LNCAP (cell line): ENCODE results near the gene PHKB.

Source experiments
- CTCF ChIP-seq: fragments of 450-650 bp; IDR thresholded peaks from 2 replicates; pipeline ENCODE4 v1.5.1; 2017; ENCODE audit warnings: mild to moderate bottlenecking

The PHKB gene

GRCh38 chr16:47562366-47562765 is 101.2 kb downstream of the PHKB start:
- TF ChIP-seq CTCF, result no peak

- TF ChIP-seq CTCF, result no peak
Observed at GRCh38 chr16:47565454-47565853, 104.3 kb downstream of the PHKB start.

- no peak for TF ChIP-seq CTCF
Observed at GRCh38 chr16:47567321-47567720, 106.2 kb downstream of the PHKB start.

GRCh38 chr16:47568351-47568750 is 107.2 kb downstream of the PHKB start:
- no peak for TF ChIP-seq CTCF

- TF ChIP-seq CTCF, result no peak
Observed at GRCh38 chr16:47571049-47571448, 109.9 kb downstream of the PHKB start.

- no peak for TF ChIP-seq CTCF
Observed at GRCh38 chr16:47571711-47572110, 110.6 kb downstream of the PHKB start.

GRCh38 chr16:47574091-47575054 is 113.2 kb downstream of the PHKB start:
- no peak for TF ChIP-seq CTCF
